Activated T-cell treated with anti-CD3 and anti-CD28 coated beads, Interleukin-2, amount 50 U/mL, for 48 hours (primary cell): ENCODE data around the gene SERPINB7.

Experiments used
- DNase-seq, 2 experiments: peaks; one replicate each; pipeline ENCODE4 v3.0.0-alpha.2; 2020

SERPINB7 gene

DNA sequence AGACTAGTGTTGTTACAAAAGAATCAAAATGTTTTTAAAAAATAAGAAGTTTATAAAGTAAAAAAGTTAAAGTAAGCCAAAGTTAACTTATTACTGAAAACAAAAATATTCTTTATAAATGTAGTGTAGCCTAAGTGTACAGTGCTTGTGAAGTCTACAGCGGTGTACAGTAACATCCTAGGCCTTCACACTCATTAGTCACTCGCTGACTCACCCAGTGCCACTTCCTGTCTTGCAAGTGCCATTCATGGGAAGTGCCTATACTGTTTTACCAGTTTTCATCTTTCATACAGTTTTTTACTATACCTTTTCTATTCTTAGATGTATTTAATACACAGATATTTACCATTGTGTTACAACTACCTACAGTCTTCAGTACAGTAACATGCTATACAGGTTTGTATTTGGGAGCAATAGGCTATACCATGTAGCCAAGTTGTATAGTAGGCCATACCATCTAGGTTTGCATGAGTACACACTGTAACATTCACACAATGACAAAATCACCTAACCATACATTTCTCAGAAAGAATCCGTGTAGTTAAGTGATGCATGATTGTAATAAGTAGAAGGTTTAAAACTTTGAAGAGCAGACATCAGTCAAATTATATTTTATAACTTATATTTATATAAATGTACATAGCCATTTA, 13.4 kb downstream of the SERPINB7 start:
- peak; percentile 54 to 65 for DNase-seq

DNA sequence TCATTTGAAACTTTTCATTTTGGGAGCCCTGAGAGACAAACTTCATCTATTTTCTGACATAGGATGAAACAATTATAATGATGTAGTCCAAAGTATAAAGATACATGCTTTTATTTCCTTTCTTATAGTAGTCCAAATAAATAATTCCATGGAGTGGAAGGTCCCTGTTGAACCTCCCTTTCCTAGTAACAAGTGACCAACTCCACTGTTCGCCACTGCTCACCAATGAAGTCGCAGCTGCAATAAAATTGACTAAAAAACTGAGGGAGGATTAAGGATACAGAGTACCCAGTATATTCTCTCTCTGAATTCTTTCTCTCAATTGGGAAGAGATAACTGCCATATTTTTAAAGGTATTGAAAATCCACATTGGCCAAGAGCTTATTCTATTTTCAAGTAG, 14.1 kb downstream of the SERPINB7 start:
- no peak for DNase-seq

DNA sequence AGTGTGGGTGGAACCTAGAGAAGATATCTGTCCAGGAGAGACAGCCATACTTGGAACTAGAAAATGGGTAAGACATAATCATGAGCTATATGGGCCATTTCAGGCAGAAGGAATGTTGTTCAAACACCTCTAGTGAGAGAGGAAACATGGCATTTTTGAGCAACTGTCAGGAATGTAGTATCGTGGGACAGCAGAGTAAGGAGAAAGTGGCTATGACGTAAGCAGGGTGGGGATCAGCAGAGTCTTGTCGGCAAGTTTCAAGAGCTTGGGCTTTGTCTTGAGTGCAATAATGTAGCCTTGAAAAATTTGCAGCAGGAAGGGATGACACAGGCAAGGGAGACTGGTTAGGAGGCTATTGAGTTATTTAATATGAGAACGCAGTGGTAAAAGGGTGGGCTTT, 20.4 kb downstream of the SERPINB7 start:
- DNase-seq = no peak

DNA sequence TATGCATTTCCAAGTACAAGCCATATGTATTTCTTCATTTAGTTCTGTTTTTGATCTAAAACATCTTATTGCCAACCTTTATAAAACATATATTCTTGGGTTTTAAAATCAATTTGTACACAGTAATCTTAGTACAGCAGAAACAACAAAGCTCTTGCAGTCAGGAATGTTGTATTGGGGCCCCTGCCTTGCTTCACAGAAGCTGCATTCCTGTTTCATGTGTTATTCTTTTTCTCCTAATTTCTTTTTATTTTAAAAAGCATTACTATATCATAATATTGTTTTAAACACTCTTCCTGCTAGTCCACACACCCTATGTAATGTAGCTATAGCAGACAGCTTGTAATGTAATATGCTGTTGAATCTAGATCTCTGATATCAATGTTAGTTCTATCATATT, 24.0 kb downstream of the SERPINB7 start:
- no peak for DNase-seq

DNA sequence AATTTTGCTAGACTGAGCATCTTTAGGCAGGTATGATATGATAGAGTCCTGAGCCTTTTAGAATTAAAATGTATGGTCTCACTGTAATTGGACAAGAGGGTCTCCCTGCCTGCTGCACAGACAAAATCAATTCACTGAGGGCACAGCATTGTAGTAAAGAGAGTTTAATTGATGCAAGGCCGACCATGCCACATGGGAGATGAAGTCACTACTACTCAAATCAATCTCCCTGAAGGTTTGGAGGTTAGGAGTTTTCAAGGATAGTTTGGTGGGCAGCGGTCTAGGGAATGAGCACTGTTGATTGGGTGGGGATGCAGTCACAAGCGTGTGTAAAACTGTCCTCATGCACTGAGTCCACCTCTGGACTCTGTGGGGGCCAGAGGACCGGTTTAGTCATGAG, 26.1 kb downstream of the SERPINB7 start:
- no peak for DNase-seq

DNA sequence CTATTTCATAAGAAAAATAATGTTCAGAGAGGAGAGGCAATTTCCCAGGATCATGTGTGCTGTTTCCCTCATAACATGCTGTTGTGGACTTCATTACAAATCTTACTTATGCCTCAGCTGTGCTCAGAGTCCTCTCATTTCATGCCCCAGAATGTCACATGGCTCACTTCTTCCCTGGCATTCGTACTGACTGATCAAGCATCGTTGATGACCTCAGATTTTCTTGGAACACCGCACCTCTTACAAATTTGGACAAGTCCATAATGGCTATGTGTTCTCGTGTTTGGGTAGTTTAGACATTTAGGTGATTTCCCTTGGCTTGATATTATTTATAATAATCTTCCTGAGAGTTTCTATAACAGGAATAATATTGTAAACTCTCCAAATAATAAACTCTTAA, 32.9 kb downstream of the SERPINB7 start:
- DNase-seq = no peak

DNA sequence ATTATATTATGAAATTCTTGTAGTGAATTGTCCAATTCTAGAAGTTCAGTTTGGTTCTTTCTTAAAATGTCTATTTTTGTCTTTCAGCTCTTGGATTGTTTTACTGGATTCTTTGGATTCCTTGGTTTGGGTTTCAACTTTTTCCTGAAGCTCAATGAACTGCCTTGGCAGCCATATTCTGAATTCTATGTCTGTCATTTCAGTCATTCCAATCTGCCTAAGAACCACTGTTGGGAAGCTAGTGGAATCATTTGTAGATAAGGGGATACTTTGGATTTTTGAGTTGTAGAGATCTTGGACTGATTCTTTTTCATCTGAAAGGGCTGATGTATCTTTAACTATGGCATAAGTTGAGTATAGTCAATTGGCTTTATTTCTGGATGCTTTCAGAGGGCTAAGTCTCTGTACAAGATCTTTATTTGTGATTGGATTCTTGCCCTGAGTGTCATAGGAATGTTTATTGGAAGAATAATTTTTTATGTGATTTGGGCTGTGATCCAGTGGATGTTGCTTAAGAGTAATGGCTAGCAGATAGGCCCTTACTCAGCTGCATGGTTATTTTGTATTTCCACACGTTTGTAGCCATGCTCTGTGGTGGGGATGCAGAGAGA, 42.3 kb downstream of the SERPINB7 start:
- DNase-seq = no peak

DNA sequence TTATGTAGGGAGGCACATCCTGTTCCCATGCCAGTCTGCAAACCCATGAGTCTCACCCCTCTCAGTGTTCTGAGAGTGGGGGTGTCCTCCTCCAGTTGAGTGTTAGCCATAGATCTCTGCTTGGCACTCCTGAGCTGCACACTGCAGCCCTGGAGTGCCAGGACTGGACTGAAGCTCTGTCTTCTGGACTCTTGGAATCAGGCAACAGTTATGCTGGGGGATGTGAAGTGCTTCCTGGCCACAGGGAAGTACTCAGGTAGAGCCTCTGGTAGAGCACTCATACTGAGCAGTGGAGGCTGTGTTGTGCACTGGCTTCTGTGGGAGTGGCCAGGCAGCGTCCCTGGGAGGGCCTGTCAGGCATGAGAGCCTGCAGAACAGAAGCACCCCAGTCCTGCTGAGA, 43.0 kb downstream of the SERPINB7 start:
- DNase-seq = no peak

DNA sequence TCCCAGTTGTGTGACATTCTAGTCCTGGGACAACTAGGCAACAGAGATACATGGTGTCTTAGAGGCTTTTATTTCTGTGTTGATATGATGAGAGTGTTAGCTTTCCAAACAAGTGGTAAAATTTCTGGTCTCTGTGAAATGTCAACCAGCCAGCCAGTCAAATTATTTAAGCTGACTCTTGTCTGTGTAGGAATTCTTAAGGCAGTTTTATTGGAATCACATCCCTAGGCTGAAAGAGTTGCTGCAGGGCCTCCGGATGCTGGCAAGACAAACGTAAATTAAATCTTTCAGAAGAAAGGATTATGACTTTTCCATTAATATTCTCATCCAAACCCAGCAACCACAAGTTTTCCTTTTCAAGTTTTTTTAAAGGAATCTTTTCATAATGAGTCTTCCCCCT, 44.6 kb downstream of the SERPINB7 start:
- DNase-seq = no peak

DNA sequence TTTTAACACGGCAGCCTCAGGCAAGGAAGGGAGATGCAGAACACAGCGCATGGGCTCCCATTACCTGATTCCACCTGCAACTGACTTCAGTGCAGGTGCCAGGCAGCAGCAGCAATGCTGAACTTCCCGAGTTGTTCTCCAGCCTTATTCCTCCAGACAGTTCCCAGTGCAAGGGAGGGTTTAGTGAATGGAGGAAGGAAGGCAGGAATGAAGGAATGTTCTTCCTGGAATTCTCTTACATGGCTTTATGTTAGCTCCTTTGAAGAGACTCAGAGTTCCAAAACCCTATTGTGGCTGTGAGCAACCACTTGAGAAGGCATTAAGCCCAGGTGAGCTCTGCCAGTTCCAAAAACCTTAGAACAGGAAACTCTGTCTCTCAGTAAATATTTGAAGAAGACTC, 45.5 kb downstream of the SERPINB7 start:
- no peak for DNase-seq

DNA sequence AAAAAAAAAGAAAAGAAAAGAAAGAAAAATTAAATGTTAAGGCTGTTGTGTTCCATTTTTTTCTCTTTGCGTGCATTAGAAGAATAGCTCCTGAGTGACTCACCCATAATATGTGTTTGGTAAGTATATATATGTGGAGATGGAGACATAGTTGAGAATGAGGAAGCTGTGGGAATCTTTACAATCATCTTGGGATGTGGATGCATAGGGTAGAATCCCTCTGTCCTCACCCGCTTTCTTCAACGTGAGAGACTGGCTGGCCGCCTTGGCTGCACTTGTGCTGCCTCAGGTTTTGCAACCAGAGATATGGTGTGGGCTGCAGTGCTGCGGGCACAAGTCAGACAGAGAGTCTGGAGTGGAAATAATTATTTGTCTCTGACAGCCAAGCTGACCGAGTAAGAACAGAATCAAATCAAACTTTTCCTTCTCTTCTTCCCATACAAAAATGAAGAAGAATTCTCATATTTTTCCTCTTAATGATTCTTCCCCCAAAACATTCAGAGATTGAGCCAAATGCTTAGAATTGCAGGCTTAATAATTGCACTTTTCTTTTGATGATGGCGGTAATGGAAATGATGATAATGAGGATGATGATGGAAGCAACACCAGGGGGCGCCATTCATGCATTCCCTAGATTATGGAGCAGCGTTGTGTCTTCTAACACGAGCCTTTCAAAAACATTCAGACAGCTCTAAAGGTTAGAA, 48.5 kb downstream of the SERPINB7 start:
- DNase-seq = peak; percentile 41 to 46

DNA sequence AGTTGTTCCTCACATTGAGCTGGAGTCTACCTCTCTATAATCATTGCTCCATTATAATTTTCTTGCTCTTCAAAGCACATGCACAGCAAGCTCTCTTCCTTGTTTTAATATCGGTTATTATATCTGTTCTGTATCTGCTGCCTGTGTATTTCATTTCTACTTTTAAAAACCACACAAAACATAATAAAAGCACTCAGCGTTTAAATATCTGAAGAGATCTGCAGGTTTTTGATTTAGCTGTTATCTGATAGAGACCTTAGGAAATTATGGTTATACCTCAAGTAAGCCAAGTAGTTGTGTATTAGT, 49.0 kb downstream of the SERPINB7 start:
- no peak for DNase-seq

DNA sequence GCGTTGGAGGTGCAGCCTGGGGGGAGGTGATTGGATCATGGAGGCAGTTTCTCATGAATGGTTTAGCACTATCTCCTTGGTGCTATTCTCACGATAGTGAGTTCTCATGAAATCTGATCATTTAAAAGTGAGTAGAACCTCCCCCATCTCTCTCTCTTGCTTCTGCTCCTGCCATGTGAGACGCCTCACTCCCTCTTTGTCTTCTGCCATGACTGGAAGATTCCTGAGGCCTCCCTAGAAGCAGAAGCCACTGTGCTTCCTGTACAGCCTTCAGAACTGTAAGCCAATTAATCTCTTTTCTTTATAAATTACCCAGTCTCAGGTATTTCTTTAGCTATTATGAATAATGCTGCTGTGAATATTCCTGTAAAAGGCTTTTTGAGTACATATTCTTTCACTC, 52.9 kb downstream of the SERPINB7 start:
- no peak for DNase-seq

DNA sequence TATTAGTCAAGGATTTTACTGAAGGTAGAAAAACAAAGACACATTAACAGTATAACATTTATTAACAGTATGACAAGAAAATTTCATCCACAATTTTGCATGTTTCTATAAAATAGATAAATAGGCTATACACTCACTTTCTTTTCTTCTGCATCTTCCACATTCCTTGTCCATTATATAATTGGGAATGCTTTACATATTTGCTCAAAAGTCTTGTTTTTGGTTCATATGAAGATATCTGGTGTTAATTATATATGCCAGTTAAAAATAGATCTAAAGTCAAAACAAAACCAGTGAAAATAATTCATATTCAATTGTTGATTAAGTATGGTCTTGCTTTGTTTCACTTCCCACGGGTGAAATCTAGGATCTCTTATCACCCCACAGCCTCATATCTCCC, 53.4 kb downstream of the SERPINB7 start:
- no peak for DNase-seq

DNA sequence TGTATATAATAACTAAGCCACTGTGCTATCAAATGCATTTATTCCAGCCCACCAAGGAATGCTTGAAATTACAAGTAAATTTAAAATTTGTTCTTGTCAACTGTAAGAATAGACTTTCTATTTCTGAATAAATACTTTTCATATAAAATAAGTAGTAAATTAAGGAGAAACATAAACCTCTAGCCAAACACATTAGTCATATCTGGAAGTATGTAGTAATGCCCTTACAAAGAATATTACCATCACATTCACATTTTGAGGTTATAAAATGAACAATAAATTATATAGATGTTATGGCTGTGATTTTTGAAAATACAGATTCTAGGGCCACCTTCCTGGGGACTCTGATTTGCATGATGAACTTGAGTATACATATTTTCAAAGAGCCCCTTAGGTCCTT, 54.7 kb downstream of the SERPINB7 start:
- no peak for DNase-seq

DNA sequence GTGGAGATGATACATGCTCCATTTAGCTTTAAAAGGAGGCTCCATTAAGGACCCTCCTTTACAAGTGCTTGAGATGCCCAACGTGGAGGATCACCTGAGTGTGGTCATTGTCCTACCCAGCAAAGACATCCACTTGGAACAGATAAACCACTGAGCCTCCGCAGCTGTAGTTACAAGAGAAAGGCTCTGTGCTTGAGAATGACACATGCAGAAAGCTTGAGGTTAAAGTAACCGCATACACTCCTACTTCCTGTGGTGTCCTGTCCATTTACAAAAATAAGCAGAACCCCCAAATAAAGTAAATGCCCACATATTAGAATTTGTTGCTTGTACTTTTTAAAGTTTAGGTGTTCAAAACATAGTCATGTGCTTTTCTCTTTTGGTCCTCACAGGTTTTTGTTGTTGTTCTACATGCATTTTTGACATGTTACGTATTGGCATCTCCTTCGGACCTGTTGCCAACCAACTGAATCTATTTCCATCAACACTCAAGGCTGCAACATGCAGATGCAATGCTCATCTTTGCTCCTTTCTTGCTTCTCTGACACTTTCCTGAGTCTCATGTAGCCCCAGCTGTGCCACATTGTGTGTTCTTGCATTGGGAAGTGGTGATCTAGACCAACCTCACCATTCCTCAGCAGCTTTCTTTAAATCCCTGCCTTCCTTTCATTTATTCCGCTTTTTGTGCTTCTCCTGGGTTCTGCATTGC, 56.0 kb downstream of the SERPINB7 start:
- no peak for DNase-seq

DNA sequence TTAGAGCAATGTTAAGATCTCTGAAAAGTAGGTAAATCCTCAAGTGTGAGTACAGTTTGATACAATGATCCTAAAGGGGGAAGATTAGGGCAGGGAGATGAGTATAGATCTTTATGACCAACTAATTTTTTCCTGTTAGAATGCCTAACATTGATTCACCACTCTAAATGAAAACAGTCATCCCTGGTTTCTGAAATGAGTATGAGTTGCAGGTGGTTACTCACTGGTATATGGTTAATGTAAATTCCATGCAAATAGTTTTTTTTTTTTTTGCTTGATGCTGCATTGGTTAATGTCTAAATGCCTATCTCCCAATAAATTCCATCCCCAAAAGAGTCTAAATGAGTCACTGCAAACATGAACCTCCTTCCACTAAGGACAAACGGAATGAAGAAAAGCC, 57.3 kb downstream of the SERPINB7 start:
- DNase-seq = no peak

DNA sequence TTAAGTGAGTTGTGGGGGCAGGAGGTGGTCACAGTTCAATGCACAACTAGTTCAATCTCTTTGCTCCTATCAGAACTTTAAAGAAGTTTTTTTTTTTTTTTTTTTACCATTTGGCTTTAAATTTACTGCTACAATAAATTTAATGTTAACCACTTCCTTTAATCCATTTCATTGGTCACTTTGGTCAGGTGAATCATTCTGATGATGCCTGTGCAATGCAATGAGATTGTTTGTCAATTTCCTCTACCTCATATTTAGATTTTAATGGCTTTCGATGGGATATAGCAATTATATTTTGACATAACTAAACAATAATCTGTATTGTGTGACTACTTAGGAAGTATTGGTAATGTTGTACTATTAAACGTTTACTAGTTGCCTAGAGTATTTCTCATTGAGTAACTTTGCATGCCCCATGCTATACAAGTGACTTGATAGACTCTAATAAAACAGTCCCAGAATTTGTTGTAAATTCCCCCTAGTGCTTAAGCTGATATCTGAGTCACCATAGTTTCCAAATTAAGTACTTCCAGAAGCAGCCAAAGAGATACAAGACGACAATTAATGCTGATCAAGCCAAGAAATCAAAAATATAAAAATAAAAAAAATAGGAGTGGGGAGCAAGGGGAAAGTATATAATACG, 59.4 kb downstream of the SERPINB7 start:
- no peak for DNase-seq

DNA sequence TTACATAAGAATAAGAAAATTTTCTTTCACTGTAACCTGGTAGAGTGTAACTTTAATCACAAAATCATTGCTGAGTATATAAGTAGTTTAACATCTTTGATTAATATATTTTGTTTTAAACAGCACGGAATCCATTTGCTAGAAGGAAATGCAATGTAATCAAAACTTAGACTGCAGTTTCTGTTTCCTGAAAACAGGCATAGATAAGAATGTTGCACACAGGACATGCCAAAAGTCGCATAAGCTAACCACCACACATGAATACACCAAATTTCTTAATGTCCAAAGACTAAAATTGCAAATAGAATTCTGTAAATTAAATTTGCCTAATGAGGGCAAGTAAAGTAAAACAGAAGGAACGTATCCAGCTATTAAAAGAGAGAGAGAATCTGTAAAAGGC, 61.2 kb downstream of the SERPINB7 start:
- no peak for DNase-seq

DNA sequence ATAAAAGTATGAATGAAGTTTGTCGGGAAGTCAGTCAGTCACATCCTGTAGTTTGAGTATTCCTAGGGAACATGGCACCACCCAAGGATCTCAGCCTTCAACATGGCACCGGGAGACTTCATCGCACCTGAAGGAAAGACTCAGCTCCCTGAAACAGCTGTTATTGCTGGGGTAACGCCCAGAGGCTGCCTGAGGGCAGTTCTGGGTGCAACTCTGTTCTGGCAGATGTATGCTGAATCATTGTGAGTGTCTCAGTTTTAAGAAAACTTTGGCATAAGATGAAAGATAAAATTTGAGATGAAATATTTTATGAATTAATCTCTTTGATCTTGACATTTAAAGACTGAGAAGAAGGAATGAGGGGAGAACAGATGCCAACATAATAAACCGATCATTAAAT, 62.4 kb downstream of the SERPINB7 start:
- DNase-seq = no peak

DNA sequence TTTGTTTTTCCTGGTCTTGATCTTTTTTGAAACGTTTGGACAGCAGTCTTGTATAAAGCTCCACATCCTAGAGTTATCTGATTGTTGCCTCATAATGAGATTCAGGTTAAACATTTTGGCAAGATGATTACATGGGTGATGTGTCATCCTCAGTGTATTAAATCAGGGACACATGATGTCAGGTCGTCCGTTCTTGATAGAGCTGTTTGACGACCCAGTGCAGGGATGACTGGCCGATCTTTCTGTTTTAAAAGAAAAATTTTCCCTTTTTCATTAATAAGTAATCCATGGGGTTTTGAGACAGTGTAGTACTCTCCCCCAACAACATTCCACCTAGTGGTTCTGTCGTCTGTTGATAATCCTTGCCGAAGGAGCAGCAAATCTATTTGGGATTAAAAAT, 67.8 kb downstream of the SERPINB7 start:
- no peak for DNase-seq

DNA sequence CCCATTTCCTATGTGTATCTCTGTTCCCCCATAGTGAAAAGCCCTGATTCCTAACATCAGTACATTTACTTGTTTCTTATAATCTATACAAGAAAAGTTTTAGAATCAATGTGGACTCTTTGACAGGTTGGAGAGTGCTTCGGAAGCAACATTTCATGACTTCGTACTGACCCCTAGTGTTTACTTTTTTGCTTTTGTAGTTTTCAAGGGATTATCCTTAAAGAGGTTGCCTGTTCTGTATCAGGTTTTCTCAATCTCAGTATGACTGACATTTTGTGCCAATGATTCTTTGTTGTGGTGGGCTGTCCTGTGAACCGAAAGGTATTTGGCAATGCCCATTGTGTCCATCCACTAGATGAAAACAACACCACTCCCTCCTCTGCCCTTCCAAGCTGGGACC, 69.0 kb downstream of the SERPINB7 start:
- no peak for DNase-seq

DNA sequence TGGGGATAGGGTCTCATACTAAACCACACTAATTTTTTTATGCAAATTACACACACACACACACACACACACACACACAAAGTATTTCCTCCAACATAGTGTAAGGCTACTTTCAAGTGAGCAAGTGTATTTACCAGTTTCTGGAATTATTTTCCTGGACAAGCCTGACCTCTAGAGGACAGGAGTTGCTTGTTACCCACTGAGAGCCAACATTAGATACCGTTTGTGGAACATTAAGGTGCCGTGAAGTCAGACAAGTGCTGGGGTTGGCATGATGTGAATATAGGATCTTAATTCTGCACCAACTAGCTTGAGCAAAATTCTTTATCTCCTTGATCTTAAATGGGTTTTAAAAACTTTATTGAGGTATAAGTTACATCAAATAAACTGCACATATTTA, 72.9 kb downstream of the SERPINB7 start:
- DNase-seq = no peak

DNA sequence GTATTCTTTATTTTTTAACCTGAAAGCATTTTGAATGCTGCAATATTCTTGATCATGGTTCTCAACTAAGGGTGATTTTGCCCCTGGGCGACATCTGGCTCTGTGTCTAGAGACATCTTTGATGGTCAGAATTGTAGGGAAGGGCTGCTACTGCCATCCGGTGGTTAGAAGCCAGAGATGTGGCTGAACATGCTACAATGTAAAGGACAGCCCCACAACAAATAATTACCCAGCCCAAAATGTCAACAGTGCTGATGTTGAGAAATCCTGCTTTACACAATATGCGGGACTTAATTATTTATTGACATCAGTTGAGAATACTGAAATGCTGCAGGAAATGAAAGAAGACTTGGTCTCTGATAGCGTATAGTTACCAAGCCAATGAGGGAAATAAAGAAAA, 74.8 kb downstream of the SERPINB7 start:
- peak in 1 of 2 experiments; percentile 21 for DNase-seq
